Caki2 (cell line): ENCODE measurements around the gene TMEM94. TPM values are rescaled to one million over a fixed set of nuclear protein-coding genes. Genes with fewer than 3 reads are reported as not detected.
A peak's percentile ranks its signal among the peaks of the same experiment; 100 is the strongest.
"Not testable (repeated sequence)": the region's sequence is repeated elsewhere in the genome, so short reads cannot be mapped to it uniquely, and the experiment has no call there.

ENCODE experiments used
- DNase-seq: peaks from one replicate; pipeline ENCODE4 v3.0.0-alpha.2; 2015; ENCODE audit warnings: low read depth
- in situ Hi-C: cut with HindIII; loops from 2 replicates; pipeline ENCODE4 v1.10.0; 2016; ENCODE audit warnings: low sequenced_read_pairs, low pct_unique_long_range_greater_than_20kb, mixed read lengths
- total RNA-seq: library from RNA; depleted of rRNA; stranded (reverse); fragments of >200 nt; shearing (Covaris generic); gene quantifications from 2 replicates; pipeline ENCODE4 v1.2.3, GENCODE V29; 2014; ENCODE audit warnings: low replicate concordance

TMEM94 gene
- total RNA-seq, 1 experiment from 2014 or later, result 65.8 TPM

DNA sequence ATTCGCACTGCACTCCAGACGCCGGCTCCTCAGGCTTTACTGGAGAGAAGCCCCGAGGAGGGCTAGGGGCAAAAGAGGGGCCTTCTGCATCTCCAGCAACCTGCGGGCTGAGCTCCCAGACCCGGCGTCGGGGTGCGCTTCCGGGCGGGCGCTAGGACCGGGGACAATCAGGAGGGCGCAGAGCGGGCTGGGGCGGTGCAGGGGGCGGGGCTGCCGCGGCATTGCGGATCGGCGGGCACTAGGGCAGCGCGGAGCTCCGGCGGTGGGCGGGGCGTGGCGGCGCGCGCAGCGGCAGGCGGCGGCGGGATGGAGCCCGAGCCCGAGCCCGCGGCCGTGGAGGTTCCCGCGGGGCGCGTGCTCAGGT is 59.8 kb downstream of the TMEM94 start, which contains the start of gene TSEN54:
Gene TSEN54, plus strand, starts transcription at position 274 of the 364 bp plus-strand sequence. Its CDS starts 33 bp downstream, at position 307.
- in situ Hi-C loops, result no loop called here
- peak; percentile 79 for DNase-seq

DNA sequence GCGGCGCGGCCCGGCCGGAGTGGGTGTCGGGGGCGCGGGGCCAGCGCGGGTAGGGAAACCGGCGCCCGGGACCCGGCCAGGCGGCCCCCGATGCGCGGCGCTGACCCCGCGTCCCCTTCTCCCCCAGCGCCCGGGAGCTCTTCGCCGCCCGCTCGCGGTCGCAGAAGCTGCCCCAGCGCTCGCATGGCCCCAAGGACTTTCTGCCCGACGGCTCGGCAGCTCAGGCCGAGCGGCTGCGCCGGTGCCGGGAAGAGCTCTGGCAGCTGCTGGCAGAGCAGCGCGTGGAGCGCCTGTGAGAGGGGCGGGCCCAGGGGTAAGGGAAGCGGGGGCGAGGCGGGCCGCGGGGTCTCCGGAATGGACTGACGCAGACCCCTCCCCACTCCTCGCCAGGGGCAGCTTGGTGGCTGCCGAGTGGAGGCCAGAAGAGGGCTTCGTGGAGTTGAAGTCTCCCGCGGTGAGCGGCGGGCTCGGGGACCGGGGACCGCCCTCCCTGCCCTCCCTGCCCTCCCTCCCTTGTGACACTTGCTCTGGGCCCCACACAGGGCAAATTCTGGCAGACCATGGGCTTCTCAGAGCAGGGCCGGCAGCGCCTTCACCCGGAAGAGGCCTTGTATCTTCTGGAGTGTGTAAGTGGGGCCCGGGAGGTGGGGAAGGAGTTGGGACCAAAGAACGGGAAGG is 60.3 kb downstream of the TMEM94 start:
- no peak for DNase-seq
- in situ Hi-C loops, result no loop called here

DNA sequence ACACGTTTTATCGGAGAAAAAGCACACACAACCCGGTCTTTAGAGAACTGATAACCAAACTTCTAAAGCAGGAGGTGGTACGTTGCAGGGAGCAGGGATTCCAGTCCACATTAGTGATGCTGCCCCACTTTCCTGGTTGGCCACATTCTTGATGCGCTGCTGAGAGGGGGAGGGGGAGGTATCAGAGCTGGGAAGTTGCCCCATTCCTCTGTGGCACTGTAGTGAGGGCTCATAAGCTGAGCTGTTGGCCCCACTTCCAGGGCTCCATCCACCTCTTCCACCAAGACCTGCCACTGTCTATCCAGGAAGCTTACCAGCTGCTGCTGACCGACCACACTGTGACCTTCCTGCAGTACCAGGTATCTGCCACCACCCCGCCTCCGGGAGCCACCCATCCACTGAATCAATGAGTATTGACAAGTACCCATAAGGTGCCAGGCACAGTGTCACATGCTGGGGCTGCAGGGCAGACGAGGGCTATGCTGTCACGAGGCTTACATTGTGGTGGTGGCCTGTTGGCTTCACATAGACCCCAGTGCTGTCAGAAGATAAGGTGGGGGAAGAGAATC is 60.9 kb downstream of the TMEM94 start:
- DNase-seq, result no peak
- in situ Hi-C loops, result no loop called here

DNA sequence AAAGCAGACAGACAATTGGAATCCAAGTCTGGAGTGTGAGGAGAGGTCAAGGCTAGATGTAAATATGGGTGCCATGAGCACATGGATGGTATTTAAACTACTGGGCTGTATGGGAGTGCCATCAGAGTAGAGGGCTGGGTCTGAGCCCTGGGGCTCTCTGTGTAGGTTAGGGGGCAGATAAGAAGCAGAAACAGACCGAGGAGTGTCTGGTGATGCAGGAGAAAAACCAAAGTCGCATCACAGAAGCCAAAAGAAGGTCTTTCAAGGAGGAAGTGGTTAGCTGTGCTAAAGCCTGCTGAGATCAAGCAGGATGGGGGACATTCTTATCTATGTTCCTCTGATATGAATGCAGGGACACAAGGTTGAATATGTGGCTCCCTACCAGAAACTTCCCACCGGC is 61.8 kb downstream of the TMEM94 start:
- in situ Hi-C loops, result no loop called here

DNA sequence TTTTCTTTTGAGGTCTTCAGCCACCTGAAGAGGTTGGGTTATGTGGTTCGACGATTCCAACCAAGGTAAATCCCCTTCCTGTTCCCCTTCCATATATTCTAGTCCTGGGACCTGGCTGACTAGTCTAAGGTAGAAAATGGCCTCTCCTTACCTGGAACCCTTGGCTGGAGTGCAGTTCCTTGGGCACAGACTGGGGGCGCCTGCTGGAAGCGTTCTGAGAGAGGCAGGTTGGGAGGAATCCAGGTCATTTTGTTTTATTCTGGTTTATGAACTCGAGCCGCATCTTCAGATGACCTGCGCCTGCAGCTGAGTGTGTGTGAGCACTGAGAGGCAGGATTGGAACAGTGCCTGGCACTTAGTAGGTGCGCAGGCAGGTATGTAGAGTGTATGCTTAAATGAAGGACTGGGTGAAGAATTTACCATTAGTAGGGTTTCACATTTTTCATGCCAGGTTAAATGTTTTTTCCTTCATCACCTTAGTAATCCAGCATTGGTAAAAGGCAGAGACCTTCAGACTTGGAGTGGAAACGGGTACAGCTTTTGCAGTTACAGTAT is 62.6 kb downstream of the TMEM94 start:
- in situ Hi-C loops, result no loop called here
- no peak for DNase-seq

More for the DNA sequence above, 61.8 kb downstream of the TMEM94 start:
- no peak for DNase-seq

DNA sequence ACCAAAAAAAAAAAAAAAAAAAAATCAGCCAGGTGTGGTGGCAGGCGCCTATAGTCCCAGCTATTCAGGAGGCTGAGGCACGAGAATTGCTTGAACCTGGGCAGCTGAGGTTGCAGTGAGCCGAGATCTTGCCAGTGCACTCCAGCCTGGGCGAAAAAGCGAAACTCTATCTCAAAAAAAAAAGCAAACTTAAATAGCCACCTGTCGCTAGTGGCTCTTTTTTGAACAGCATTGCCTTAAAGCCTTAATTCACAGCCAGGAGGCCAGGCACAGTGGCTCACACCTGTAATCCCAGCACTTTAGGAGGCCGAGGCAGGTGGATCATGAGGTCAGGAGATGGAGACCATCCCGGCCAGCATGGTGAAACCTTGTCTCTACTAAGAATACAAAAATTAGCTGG is 64.0 kb downstream of the TMEM94 start:
- DNase-seq, in situ Hi-C loops: not testable (repeated sequence)

DNA sequence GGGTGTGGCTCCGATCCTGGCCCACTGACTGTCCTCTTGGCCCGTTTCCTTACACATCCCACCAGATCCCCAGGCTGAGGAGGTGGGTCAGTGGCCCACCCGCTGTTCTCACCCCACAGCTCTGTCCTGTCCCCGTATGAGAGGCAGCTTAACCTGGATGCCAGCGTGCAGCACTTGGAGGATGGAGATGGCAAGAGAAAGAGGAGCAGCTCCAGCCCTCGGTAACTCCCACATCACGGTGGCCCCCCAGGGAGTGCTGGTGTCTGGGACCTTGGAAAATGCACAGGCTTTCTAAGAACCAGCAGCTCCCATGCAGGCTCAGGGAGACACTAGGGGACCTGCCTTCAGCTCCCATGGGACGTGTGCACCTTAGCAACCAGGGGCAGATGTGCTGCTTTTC is 64.9 kb downstream of the TMEM94 start:
- DNase-seq, result no peak
- in situ Hi-C loops, result no loop called here

DNA sequence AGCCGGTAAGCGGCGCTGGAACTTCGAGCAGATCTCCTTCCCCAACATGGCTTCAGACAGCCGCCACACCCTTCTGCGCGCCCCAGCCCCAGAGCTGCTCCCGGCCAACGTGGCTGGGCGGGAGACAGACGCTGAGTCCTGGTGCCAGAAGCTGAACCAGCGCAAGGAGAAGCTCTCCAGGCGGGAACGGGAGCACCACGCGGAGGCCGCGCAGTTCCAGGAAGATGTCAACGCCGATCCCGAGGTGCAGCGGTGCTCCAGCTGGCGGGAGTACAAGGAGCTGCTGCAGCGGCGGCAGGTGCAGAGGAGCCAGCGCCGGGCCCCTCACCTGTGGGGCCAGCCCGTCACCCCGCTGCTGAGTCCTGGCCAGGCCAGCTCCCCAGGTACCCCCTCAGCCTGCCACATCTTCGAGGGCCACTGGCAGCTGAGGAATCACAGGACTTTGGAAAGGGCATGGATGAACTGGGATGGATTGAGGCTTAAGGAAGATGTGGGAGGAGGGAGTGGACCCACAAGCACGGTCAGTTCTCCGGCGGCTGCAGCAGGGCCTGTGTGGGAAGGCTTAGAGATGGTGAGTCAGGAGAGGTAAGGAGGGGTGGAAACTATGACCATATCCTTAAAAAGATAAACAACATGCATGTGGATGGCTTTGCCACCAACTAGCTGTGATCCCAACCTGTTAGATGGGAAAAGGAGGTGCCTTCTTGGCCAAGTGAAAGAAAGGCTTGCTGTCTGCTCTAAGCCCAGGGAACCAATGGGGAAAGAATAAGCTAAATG is 65.7 kb downstream of the TMEM94 start:
- in situ Hi-C loops, result no loop called here
- no peak for DNase-seq

DNA sequence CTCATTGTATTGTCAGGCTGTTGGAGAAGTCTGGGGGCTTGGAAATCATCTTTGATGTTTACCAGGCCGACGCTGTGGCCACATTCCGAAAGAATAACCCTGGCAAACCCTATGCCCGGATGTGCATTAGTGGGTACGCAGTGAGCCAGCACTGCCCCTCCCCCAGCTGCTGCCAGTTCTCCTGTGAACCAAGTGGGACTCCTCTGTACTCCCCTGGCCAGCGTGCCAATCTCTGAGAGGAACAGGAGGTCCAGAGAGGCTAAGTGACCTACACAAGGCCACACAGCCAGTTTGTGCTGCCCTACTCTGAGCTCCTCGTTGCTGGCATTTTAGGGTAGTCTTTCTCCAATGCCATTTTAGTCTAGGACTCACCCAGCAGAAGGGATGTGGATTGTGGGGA is 67.2 kb downstream of the TMEM94 start:
- in situ Hi-C loops, result no loop called here
- no peak for DNase-seq

DNA sequence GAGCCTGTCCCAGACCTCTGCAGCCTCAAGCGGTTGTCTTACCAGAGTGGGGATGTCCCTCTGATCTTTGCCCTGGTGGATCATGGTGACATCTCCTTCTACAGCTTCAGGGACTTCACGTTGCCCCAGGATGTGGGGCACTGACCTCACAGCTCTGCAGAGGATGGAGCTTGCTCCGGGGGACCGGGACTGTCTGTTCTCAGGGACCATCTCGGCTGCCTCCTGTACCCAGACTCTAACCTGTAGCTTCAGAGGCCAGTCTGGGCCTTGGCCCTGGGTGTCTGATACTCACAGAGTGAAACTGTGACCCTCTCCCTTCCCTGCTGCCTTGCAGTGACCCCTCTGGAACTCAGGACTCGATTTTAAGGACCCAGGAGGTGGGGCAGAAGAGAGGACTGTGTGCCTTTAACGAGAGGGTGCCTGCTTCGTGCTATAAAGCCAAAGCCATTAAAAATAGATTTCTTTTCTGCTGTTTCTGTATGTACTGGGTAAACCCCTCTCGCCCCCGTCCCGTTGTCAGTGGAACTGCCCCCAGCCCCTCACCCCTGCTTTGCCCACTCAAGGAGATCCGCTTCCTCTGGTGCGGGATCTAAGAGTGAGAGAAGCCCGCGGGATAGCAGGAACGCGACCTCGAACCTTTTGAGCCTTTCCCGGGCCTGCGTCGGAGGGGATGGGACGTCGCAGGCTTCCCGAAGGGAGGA is 68.0 kb downstream of the TMEM94 start:
- no peak for DNase-seq
- in situ Hi-C loops, result no loop called here

DNA sequence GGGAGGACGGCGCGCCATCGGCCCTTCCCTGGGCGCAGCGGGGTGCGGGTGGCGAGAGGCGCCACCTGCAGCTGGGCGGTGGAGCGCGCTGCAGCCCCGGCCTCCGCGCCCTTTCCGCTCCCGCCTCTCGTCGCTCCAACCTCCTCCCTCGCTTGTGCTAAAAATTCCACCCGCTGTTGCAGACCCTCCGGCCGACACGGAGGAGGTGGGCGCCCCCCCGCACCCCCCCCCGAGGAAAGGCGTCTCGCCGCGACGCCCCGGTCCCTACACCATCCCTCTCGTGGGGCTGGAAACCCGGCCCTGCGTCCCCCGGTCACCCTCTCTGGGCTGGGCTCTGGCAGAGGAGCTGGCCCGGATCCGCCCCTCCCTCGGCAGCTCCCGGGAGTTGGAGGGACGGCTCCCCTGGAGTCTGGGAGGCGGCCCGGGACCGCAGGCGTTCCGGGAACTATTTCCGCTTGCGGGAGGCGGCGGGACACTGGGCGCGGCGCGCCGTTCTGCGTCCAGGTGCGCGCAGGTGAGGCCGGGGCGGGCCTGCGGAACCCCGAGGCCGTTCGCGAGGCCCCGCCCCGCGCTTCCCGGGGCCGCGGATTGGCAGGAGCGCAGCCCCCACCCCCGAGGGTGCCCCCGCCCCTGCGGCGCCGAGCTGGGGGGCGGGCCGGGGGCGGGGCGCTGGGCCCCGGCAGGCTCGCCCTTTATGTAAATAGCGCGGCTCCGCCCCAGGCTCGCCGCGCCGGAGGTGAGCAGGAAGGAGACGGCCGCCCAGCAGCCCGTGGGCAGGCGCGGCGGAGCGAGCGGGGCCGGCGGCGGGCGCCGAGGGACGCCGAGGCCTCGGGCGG is 68.8 kb downstream of the TMEM94 start, which contains the start of gene LLGL2:
Gene LLGL2, plus strand, starts transcription at position 728 of the 836 bp plus-strand sequence. CDS start 17,730 bp downstream, outside the sequence.
- in situ Hi-C loops, result no loop called here
- DNase-seq, result peak; percentile 89

DNA sequence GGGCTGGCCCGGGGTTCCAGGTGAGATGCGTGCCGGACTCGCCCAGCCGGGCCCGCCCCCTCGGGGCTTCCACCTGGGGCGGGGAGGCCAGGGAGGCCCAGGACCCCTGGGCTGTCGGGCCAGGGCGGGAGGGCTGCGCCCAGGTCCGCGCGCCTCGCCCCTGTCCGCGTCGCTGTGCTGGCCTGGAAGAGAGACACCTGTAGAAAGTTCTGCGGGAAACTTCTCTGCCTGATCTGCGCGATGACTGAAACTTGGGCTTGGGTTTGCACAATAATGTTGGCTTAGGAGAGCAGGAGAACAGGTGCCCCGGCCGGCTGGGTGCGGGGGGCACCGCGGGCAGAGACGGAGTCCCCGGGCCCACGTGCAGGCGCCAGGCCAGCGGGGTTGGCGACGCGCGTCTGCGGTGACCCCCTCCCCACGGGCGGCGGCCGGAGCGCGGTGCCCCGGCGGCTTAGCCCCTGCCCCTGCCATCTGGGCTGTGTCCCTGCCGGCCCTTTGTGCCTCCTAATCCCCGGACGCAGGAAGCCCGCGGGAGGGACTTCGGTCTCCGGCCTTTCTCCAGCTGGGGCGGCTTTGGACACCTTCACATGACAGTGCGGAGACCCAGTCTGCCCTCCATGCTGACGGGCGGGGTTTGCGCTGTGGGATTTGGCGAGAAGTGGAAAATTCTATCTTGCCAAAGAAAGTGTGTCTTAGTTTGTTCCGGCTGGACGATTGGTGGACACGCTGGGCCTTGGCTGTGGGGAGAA is 69.5 kb downstream of the TMEM94 start:
- in situ Hi-C loops, result no loop called here
- no peak for DNase-seq

DNA sequence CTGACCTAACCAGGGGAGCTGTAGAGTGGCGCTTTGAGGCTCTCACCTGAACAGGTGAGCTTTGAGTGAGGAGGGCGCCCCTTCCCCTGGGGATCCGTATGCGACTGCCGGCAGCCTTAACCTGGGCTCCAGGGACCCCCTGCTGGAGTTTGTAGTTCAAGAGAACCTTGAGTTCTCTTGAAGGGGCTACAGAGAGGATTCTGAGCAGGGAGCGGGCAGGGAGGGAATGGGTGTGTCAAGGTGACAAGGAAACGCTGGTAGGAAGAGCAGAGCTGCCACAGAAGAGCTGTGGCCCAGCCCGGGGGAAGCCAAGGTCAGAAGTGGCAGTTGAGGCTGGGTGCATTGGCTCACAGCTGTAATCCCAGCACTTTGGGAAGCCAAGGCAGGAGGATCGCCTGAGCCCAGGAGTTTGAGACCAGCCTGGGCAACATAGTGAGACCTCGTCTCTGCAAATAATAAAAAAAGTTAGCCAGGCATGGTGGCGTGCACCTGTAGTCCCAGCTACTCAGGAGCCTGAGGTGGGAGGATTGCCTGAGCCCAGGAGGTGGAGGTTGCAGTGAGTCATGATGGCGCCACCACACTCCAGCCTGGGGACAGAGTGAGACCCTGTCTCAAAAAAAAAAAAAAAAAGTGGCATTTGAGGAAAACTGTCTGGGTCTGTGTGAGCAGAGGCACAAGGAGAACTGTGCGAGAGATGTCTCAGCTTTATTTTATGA is 70.3 kb downstream of the TMEM94 start:
- in situ Hi-C loops, result no loop called here
- no peak for DNase-seq

DNA sequence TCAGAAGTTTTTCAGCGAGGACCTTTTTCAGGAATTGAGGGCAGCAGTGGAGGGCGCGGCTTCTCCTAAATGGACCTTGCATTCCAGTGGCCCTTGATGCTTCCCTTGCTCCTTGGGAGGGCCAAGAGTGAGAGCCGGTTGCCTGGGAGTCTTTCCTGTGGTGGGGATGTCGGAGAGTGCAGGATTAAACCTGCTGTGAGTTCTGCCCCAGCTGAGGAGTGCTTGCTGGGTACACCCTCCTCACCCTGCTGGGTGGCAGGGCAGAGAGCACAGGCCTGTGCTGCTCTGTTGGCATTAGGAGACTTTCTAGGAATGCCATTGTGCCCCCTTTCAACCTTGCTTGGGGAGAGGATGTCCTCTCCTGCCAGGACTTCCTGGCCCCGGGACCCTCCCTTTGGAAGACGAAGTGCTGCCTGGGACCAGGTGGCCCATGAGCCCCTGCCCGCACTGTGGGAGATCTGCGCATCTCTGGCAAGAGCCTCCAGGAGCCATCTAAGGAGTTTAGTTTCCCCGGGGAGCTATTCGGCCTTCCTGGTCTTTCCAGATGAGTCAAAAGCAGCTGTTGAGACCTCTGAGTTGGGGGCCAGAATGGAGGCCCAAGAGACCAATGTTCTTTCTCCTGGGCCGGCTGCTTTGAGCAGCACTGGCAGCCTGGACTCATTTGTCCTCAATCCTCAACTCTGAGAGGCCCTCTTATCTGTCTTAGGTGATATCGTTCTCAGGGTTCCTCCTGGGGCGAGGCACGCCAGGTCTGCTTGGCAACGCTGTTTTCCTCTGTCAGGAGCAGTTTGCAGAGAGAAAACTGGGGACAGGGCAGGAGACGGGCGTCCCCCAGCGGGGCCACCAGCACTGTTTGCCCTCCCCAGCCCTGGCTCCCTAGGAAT is 74.6 kb downstream of the TMEM94 start:
- in situ Hi-C loops, result no loop called here
- no peak for DNase-seq

DNA sequence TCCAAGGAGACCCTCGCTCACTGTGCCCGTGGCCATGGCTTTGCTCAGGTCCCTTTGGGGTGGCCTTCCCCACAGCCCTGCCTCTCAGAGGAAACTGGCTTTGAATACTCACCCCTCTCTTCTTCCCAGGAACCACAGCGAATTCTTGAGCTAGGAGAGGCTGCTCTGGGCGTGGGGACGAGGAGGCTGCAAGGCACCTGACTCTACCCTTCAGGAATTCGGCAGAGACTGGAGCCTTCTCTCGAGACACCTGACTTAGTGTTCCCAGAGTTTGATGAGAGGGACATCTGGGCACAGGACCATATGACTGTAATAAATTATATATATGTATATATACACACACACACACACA is 75.3 kb downstream of the TMEM94 start:
- in situ Hi-C loops, result no loop called here
- DNase-seq, result no peak

DNA sequence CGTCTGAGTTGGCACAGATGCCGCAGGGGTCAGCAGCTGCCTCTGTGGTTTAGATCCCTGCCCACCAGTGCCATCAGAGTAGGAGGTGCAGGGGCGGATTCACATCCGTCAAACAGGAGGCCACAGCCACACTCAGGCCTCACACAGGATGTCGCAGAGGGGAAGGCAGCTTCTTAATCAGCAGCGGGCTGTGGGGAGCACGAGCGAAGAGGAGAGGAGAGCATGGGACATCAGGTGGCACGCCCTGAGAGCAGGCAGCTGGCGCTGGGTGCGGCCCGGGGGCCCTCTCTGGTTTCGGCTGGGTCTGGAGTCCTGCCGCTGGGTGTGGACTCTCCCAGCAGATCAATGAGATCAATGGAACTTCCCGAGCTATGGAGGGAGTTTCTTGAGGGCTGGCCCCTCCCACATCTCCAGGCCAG is 78.7 kb downstream of the TMEM94 start:
- in situ Hi-C loops, result no loop called here
- no peak for DNase-seq
